OCI-LY1 (cell line): Measurements from ENCODE around the gene PRPS1L1.

Experiments used
- H2AFZ ChIP-seq: fragments of 200-600 bp; sonication (generic), shearing (Covaris generic); 2 replicates; pipeline ENCODE4 v1.6.0; 2014; ENCODE audit warnings: antibody characterized with exemption, mild to moderate bottlenecking, low read length
- H3F3A ChIP-seq: fragments of 200-600 bp; sonication (generic), shearing (Covaris generic); 2 replicates; pipeline ENCODE4 v1.6.0; 2014; ENCODE audit warnings: mild to moderate bottlenecking, antibody characterized with exemption, low read length, moderate library complexity; ENCODE audit not compliant: insufficient read depth
- H3K27ac ChIP-seq: fragments of 200-600 bp; sonication (generic); 2 replicates; pipeline ENCODE4 v1.5.1; 2014; ENCODE audit warnings: low read length, mixed run types, mild to moderate bottlenecking, low read depth; ENCODE audit not compliant: poor library complexity, severe bottlenecking
- H3K27me3 ChIP-seq: fragments of 200-600 bp; sonication (generic); 2 replicates; pipeline ENCODE4 v1.6.0; 2014; ENCODE audit warnings: antibody characterized with exemption, mild to moderate bottlenecking, low read length, moderate library complexity; ENCODE audit not compliant: insufficient read depth
- H3K36me3 ChIP-seq: fragments of 200-600 bp; sonication (generic); 2 replicates; pipeline ENCODE4 v1.6.1; 2014; ENCODE audit warnings: mild to moderate bottlenecking, antibody characterized with exemption, low read length, moderate library complexity, mixed read lengths; ENCODE audit not compliant: insufficient read depth
- H3K4me1 ChIP-seq: fragments of 200-600 bp; sonication (generic); 2 replicates; pipeline ENCODE4 v1.5.1; 2014; ENCODE audit warnings: mild to moderate bottlenecking, low read length, moderate library complexity; ENCODE audit not compliant: insufficient read depth, severe bottlenecking
- H3K4me2 ChIP-seq: fragments of 200-600 bp; sonication (generic), shearing (Covaris generic); 2 replicates; pipeline ENCODE4 v1.6.1; 2014; ENCODE audit warnings: low read length
- H3K4me3 ChIP-seq: fragments of 200-600 bp; sonication (generic); 2 replicates; pipeline ENCODE4 v1.5.1; 2014; ENCODE audit warnings: low read length, low read depth, mild to moderate bottlenecking, mixed read lengths; ENCODE audit not compliant: poor library complexity, severe bottlenecking
- H3K79me2 ChIP-seq: fragments of 200-600 bp; shearing (Covaris generic); 2 replicates; pipeline ENCODE4 v1.6.1; 2016; ENCODE audit warnings: mixed run types, low read length, mixed read lengths; ENCODE audit not compliant: insufficient read depth
- H3K9ac ChIP-seq: fragments of 200-600 bp; sonication (generic), shearing (Covaris generic); 2 replicates; pipeline ENCODE4 v1.6.1; 2014; ENCODE audit warnings: mild to moderate bottlenecking, low read length, mixed read lengths
- H3K9me2 ChIP-seq: fragments of 200-600 bp; sonication (generic), shearing (Covaris generic); 2 replicates; pipeline ENCODE4 v1.6.1; 2014; ENCODE audit warnings: low read depth, mild to moderate bottlenecking, low read length, mixed read lengths
- H3K9me3 ChIP-seq: fragments of 200-600 bp; shearing (Covaris generic); 2 replicates; pipeline ENCODE4 v1.6.1; 2014; ENCODE audit warnings: low read length, mixed read lengths
- H4K20me1 ChIP-seq: fragments of 200-600 bp; sonication (generic), shearing (Covaris generic); 2 replicates; pipeline ENCODE4 v1.6.0; 2016; ENCODE audit warnings: mild to moderate bottlenecking, low read length; ENCODE audit not compliant: insufficient read depth
- CTCF ChIP-seq: fragments of 200-600 bp; sonication (generic), shearing (Covaris generic); IDR thresholded peaks from 2 replicates; pipeline ENCODE4 v1.5.1; 2017; ENCODE audit warnings: mild to moderate bottlenecking, antibody characterized with exemption, low read length, moderate library complexity, mixed read lengths
- EZH2 ChIP-seq: fragments of 200-600 bp; sonication (generic), shearing (Covaris generic); IDR thresholded peaks from 2 replicates; pipeline ENCODE4 v1.8.0; 2017; ENCODE audit warnings: borderline replicate concordance, mixed run types, mild to moderate bottlenecking, antibody characterized with exemption, low read length, moderate library complexity, mixed read lengths

Gene PRPS1L1

GRCh38 chr7:18036783-18037182 is 9.1 kb upstream of the PRPS1L1 start:
- Histone ChIP-seq H3K4me2 (no peak overlapping the region), H3K9me2 (no peaks in the 10 kb centered on the region), H4K20me1 (no peaks in the 10 kb centered on the region), H2AFZ (no peak overlapping the region), H3F3A (no peaks in the 10 kb centered on the region), H3K4me1 (no peaks in the 10 kb centered on the region), H3K79me2 (no peaks in the 10 kb centered on the region), H3K27me3 (0 out of 2 replicates have a peak, but pooled peaks cover 6% of the 10 kb centered on the region), H3K9me3 (no peaks in the 10 kb centered on the region), H3K4me3 (no peak overlapping the region), H3K27ac (no peak overlapping the region), H3K9ac (no peak overlapping the region), H3K36me3 (no peaks in the 10 kb centered on the region)
- TF ChIP-seq EZH2 (no peak), CTCF (no peak)

DNA sequence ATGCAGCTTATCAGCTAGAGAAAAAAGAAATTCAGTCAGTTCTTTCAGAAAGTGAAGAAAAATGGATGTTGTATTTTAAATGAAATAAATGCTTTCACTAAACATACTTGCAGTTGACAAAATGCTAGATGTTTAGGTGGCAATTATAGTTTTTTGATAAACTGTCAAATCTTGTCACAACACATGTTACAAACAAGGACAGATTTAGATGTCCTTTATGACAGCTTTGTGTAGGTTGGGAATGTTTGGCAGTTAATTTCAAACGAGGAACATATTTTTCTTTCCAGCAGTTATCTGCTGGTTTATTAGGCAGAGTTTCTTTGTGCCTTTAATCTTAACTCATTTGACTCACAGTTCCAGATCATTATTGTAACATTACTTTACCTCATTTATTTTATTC is 3.1 kb upstream of the PRPS1L1 start:
- TF ChIP-seq CTCF (no peak), EZH2 (no peak)
- Histone ChIP-seq H3K9ac (no peak overlapping the region), H3K9me2 (no peaks in the 10 kb centered on the region), H3K4me2 (no peak overlapping the region), H3F3A (no peaks in the 10 kb centered on the region), H3K79me2 (no peaks in the 10 kb centered on the region), H2AFZ (no peak overlapping the region), H3K9me3 (no peaks in the 10 kb centered on the region), H3K36me3 (no peaks in the 10 kb centered on the region), H3K4me3 (no peak overlapping the region), H3K27ac (no peak overlapping the region), H3K27me3 (0 out of 2 replicates have a peak, but pooled peaks cover 6% of the 10 kb centered on the region), H4K20me1 (no peaks in the 10 kb centered on the region), H3K4me1 (no peaks in the 10 kb centered on the region)

GRCh38 chr7:18020138-18020715 is 7.4 kb downstream of the PRPS1L1 start:
- H3K4me1 ChIP-seq: no peaks in the 10 kb centered on the region
- H3K27me3 ChIP-seq: no peaks in the 10 kb centered on the region
- H3K9me2 ChIP-seq: no peaks in the 10 kb centered on the region
- no peaks in the 10 kb centered on the region for H3F3A ChIP-seq
- H2AFZ ChIP-seq: no peak overlapping the region
- no peaks in the 10 kb centered on the region for H3K9me3 ChIP-seq
- no peak overlapping the region for H3K4me2 ChIP-seq
- H3K27ac ChIP-seq: no peak overlapping the region
- no peaks in the 10 kb centered on the region for H3K79me2 ChIP-seq
- no peaks in the 10 kb centered on the region for H4K20me1 ChIP-seq
- H3K9ac ChIP-seq: no peak overlapping the region
- H3K4me3 ChIP-seq: no peak overlapping the region
- TF ChIP-seq CTCF (no peak), EZH2 (no peak)
- no peaks in the 10 kb centered on the region for H3K36me3 ChIP-seq
